Suprapubic skin (tissue), 4 donors: ENCODE data around the gene PEMT. TPM values are rescaled to one million over a fixed set of nuclear protein-coding genes. Genes with fewer than 3 reads are reported as not detected.
A peak's percentile ranks its signal among the peaks of the same experiment; 100 is the strongest.

Source experiments
- DNase-seq, 2 donors: peaks; one replicate each; pipeline ENCODE4 v3.0.0-alpha.2; 2019; ENCODE audit warnings: low spot score in 2 of 2
- H3K27ac ChIP-seq: fragments of 200-600 bp; sonication (generic); one replicate; pipeline ENCODE4 v1.5.1; 2019
- H3K27me3 ChIP-seq: fragments of 200-600 bp; sonication (generic); one replicate; pipeline ENCODE4 v1.5.1; 2019
- H3K36me3 ChIP-seq: fragments of 200-600 bp; sonication (generic); one replicate; pipeline ENCODE4 v1.5.1; 2019
- H3K4me1 ChIP-seq: fragments of 200-600 bp; sonication (generic); one replicate; pipeline ENCODE4 v1.5.1; 2019
- H3K4me3 ChIP-seq: fragments of 200-600 bp; sonication (generic); one replicate; pipeline ENCODE4 v1.5.1; 2019; ENCODE audit warnings: mild to moderate bottlenecking
- H3K9me3 ChIP-seq: fragments of 200-600 bp; sonication (generic); one replicate; pipeline ENCODE4 v1.5.1; 2019
- CTCF ChIP-seq, 2 donors: fragments of 200-600 bp in 1 of 2; fragments of 450-650 bp in 1 of 2; sonication (generic) in 1 of 2; IDR thresholded peaks; one replicate each; pipeline ENCODE4 v1.5.1; 2016 to 2019; ENCODE audit warnings: antibody characterized with exemption in 2 of 2, mild to moderate bottlenecking in 1 of 2, moderate library complexity in 1 of 2
- EP300 ChIP-seq: sonication (generic); formaldehyde crosslinking; IDR thresholded peaks from one replicate; pipeline ENCODE4 v1.6.1; 2017; ENCODE audit warnings: antibody characterized with exemption
- POLR2A ChIP-seq, 2 donors: fragments of 450-650 bp; IDR thresholded peaks; one replicate each; pipeline ENCODE4 v1.6.1; 2017; ENCODE audit warnings: antibody characterized with exemption in 2 of 2, mild to moderate bottlenecking in 2 of 2, moderate library complexity in 2 of 2
- POLR2AphosphoS5 ChIP-seq, 3 donors: sonication (generic); formaldehyde crosslinking; IDR thresholded peaks; one replicate each; pipeline ENCODE4 v1.6.1; 2017; ENCODE audit warnings: antibody characterized with exemption in 3 of 3
- WGBS: methylation state at CpG from one replicate; pipeline ENCODE4 v1.1.5; 2018; 5-methylcytosine and 5-hydroxymethylcytosine counted together
- total RNA-seq, 4 donors: library from RNA; depleted of rRNA; stranded (reverse); fragments of >200 nt; gene quantifications; one replicate each; pipeline ENCODE4 v1.1.0, GENCODE V29; 2016

The PEMT gene
- total RNA-seq, 4 donors from 2014 or later, result 25.7 to 60.6 (median 50.0) TPM

- TF ChIP-seq POLR2A (IDR thresholded peaks at IDR 0.05) (peak; percentile 91 to 99), EP300 (no peak), CTCF (IDR thresholded peaks at IDR 0.05) (peak; percentile 92 to 99), POLR2AphosphoS5 (IDR thresholded peaks at IDR 0.05) (peak; percentile 13 to 79 (median 32))
- H3K36me3 ChIP-seq, result peaks cover 9% of the 10 kb centered on the region
- 0% methylated on average over 35 of the region's 93 CpGs for WGBS
- no peaks in the 10 kb centered on the region for H3K27me3 ChIP-seq
- H3K9me3 ChIP-seq, result no peaks in the 10 kb centered on the region
- H3K4me3 ChIP-seq, result peak within 1 kb of the TSS; percentile 58
- H3K4me1 ChIP-seq, result peaks cover 48% of the 10 kb centered on the region
- H3K27ac ChIP-seq, result peak within 1 kb of the TSS; percentile 69
- DNase-seq, result peak; percentile 94 to 95
Measured at GRCh38 chr17:17496189-17497064, 95.1 kb downstream of the PEMT start, which contains the start of gene RASD1. Gene RASD1 (minus strand): TSS chr17:17496395. CDS start chr17:17496181, 214 bp downstream.

GRCh38 chr17:17495536-17496188 lies 95.8 kb downstream of the PEMT start:
- Histone ChIP-seq H3K27ac (peak overlapping the region; percentile 69), H3K27me3 (no peaks in the 10 kb centered on the region), H3K4me3 (peak overlapping the region; percentile 58), H3K9me3 (no peaks in the 10 kb centered on the region), H3K4me1 (peaks cover 48% of the 10 kb centered on the region), H3K36me3 (peaks cover 14% of the 10 kb centered on the region)
- TF ChIP-seq EP300 (no peak), POLR2A (IDR thresholded peaks at IDR 0.05) (no peak), CTCF (IDR thresholded peaks at IDR 0.05) (no peak), POLR2AphosphoS5 (IDR thresholded peaks at IDR 0.05) (no peak)
- peak; percentile 80 to 88 for DNase-seq
- WGBS, result 0% methylated on average over 25 of the region's 65 CpGs

- Histone ChIP-seq H3K4me3 (peak overlapping the region; percentile 58), H3K9me3 (no peaks in the 10 kb centered on the region), H3K27me3 (no peaks in the 10 kb centered on the region), H3K36me3 (peaks cover 14% of the 10 kb centered on the region), H3K4me1 (peaks cover 48% of the 10 kb centered on the region), H3K27ac (peak overlapping the region; percentile 69)
- TF ChIP-seq CTCF (IDR thresholded peaks at IDR 0.05) (no peak), POLR2AphosphoS5 (IDR thresholded peaks at IDR 0.05) (peak in 1 of 3 donors; percentile 36)
- 0% methylated on average over 14 of the region's 71 CpGs for WGBS
- DNase-seq, result peak; percentile 80 to 86
Measured at GRCh38 chr17:17494870-17495535, 96.5 kb downstream of the PEMT start.

GRCh38 chr17:17494499-17494869 lies 97.0 kb downstream of the PEMT start:
- Histone ChIP-seq H3K27me3 (no peaks in the 10 kb centered on the region), H3K9me3 (no peaks in the 10 kb centered on the region), H3K36me3 (peaks cover 14% of the 10 kb centered on the region), H3K4me3 (peak overlapping the region; percentile 58), H3K4me1 (peaks cover 48% of the 10 kb centered on the region), H3K27ac (peak overlapping the region; percentile 69)
- WGBS, result 41% methylated on average over 12 of the region's 14 CpGs
- peak in 1 of 2 donors; percentile 81 for DNase-seq
- TF ChIP-seq CTCF (IDR thresholded peaks at IDR 0.05), result no peak
- no peak for TF ChIP-seq POLR2A (IDR thresholded peaks at IDR 0.05)
- TF ChIP-seq POLR2AphosphoS5 (IDR thresholded peaks at IDR 0.05), result no peak
- no peak for TF ChIP-seq EP300
